ENCODE data around the gene MROH8.

DNA sequence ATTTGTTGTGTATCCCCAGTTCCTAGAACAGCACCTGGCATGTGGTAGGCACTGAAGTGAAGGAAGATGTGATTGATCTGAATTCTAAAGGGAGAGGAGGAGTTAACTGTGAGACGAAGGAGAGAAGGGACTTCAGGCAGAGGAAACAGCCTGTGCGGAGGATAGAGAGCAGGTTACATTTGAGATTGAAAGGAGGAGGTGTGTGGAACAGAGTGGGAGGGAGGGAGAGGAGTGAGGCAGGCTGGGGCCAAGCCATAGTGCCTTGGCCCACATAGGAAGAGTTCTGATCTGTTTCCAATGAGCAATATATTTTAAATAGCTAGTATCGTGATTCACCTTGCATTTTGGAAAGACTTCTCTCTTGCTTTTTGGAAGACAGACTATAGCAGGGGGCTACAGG, 13.9 kb upstream of the MROH8 start:
- TF ChIP-seq, protein P1, sequence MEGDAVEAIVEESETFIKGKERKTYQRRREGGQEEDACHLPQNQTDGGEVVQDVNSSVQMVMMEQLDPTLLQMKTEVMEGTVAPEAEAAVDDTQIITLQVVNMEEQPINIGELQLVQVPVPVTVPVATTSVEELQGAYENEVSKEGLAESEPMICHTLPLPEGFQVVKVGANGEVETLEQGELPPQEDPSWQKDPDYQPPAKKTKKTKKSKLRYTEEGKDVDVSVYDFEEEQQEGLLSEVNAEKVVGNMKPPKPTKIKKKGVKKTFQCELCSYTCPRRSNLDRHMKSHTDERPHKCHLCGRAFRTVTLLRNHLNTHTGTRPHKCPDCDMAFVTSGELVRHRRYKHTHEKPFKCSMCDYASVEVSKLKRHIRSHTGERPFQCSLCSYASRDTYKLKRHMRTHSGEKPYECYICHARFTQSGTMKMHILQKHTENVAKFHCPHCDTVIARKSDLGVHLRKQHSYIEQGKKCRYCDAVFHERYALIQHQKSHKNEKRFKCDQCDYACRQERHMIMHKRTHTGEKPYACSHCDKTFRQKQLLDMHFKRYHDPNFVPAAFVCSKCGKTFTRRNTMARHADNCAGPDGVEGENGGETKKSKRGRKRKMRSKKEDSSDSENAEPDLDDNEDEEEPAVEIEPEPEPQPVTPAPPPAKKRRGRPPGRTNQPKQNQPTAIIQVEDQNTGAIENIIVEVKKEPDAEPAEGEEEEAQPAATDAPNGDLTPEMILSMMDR (IDR thresholded peaks at IDR 0.05): no peak
- no peak for TF ChIP-seq CHD4 (IDR thresholded peaks at IDR 0.05; ENCODE audit: borderline replicate concordance)
- TF ChIP-seq, protein P2, sequence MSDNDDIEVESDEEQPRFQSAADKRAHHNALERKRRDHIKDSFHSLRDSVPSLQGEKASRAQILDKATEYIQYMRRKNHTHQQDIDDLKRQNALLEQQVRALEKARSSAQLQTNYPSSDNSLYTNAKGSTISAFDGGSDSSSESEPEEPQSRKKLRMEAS (IDR thresholded peaks at IDR 0.05): no peak
- no peak for TF ChIP-seq JUN (IDR thresholded peaks at IDR 0.05)
- no peak for TF ChIP-seq MAFK (IDR thresholded peaks at IDR 0.05; ENCODE audit: partially characterized antibody)
- TF ChIP-seq, protein P3, sequence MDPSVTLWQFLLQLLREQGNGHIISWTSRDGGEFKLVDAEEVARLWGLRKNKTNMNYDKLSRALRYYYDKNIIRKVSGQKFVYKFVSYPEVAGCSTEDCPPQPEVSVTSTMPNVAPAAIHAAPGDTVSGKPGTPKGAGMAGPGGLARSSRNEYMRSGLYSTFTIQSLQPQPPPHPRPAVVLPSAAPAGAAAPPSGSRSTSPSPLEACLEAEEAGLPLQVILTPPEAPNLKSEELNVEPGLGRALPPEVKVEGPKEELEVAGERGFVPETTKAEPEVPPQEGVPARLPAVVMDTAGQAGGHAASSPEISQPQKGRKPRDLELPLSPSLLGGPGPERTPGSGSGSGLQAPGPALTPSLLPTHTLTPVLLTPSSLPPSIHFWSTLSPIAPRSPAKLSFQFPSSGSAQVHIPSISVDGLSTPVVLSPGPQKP (IDR thresholded peaks at IDR 0.05; ENCODE audit: low read depth, low read length): no peak
- TF ChIP-seq NFE2L2 (conservative IDR thresholded peaks at IDR 0.05; ENCODE audit: low read length): no peak
- TF ChIP-seq KDM1A (IDR thresholded peaks at IDR 0.05; ENCODE audit: low read depth): no peak
- no peak for TF ChIP-seq FOSL2 (IDR thresholded peaks at IDR 0.05)
- TF ChIP-seq FOSL2 (CRISPR knock-in tag; IDR thresholded peaks at IDR 0.05): no peak
